Stimulated activated naive B cell treated with anti-CD40 and anti-IgM and Interleukin-4, amounts not matched to agents 10 μg/mL and 1 μg/mL and 100 μg/mL, for 72 hours (primary cell): ENCODE data around the gene HIBADH.

Experiments used
- ATAC-seq, 2 donors: fragments of 150-1000 bp; cut with Tn5 transposase; replicated peaks; 2 replicates each; pipeline ENCODE4 v1.10.0; 2021; ENCODE audit warnings: moderate library complexity in 1 of 2
- DNase-seq: peaks from one replicate; pipeline ENCODE4 v3.0.0; 2021
- H3K27ac Mint-ChIP-seq: one replicate; pipeline ENCODE4 v1.8.0; 2022; ENCODE audit warnings: mild to moderate bottlenecking, mixed read lengths
- H3K27me3 Mint-ChIP-seq, 2 donors: one replicate each; pipeline ENCODE4 v1.8.0; 2022; ENCODE audit warnings: mixed read lengths in 2 of 2
- H3K36me3 Mint-ChIP-seq, 2 donors: one replicate each; pipeline ENCODE4 v1.8.0; 2022; ENCODE audit warnings: mixed read lengths in 2 of 2, mild to moderate bottlenecking in 1 of 2
- H3K4me1 Mint-ChIP-seq, 2 donors: one replicate each; pipeline ENCODE4 v1.8.0; 2022; ENCODE audit warnings: mixed read lengths in 2 of 2, mild to moderate bottlenecking in 1 of 2
- H3K4me3 Mint-ChIP-seq, 2 donors: one replicate each; pipeline ENCODE4 v1.8.0; 2022; ENCODE audit warnings: mild to moderate bottlenecking in 2 of 2, mixed read lengths in 2 of 2, moderate library complexity in 1 of 2
- H3K9me3 Mint-ChIP-seq, 2 donors: one replicate each; pipeline ENCODE4 v1.8.0; 2022; ENCODE audit warnings: mixed read lengths in 2 of 2, mild to moderate bottlenecking in 1 of 2

Gene HIBADH

DNA sequence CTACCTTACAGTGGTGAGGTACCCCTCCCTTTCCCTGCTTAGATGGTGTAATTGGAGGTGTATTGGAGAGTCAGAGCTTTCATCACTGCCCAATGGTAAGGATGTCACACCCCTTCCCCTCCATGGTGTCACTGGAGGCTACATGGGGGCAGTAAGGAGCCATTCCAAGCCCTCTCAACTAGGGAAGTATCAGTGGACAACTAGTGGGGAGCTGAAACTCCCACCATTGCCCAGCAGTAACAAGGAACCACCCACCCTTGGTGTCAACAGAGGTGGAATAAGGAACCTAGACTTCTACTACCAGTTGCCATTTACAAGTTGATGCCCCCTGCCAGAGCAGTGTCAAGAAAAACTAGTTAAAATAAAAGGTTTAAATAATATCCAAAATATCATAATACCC, 2.8 kb upstream of the HIBADH start:
- Mint-ChIP-seq H3K4me3 (no peak overlapping the region), H3K36me3 (no peaks in the 10 kb centered on the region), H3K4me1 (peaks cover 6 to 8% of the 10 kb centered on the region in 2 donors), H3K9me3 (no peaks in the 10 kb centered on the region), H3K27me3 (peaks cover 0 to 5% of the 10 kb centered on the region in 2 donors), H3K27ac (no peak overlapping the region)
- ATAC-seq, result no peak
- no peak for DNase-seq

DNA sequence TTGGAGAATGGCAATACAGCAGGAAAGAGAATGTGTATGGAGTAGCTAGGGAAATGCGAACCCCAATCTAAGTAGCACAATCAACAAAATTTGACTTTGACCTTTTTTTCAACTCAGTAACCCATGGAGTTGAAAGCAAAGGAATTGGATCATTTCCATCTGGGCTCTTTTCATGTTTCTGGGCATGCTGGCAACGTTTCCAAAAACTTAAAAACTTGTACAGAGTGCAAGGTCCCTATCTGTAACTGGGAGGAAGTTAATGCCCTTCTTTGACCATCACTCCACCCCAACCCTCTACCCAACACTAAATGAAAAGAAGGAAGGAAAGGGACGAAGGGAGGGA, 1.3 kb upstream of the HIBADH start:
- ATAC-seq (no peak), DNase-seq (no peak)
- Mint-ChIP-seq H3K4me3 (no peak overlapping the region), H3K27me3 (no peaks in the 10 kb centered on the region), H3K36me3 (no peaks in the 10 kb centered on the region), H3K9me3 (no peaks in the 10 kb centered on the region), H3K27ac (no peak overlapping the region), H3K4me1 (peaks cover 6 to 8% of the 10 kb centered on the region in 2 donors)

GRCh38 chr7:27661811-27662489, 733 bp downstream of the HIBADH start:
- Mint-ChIP-seq H3K9me3 (no peaks in the 10 kb centered on the region), H3K27ac (peak overlapping the region; percentile 89), H3K4me3 (peak overlapping the region; percentile 80 to 86), H3K27me3 (no peaks in the 10 kb centered on the region), H3K4me1 (peaks cover 6 to 8% of the 10 kb centered on the region in 2 donors), H3K36me3 (peaks cover 0 to under 1% of the 10 kb centered on the region in 2 donors)
- peak in 1 of 2 donors; percentile 4 for ATAC-seq
- DNase-seq, result peak; percentile 2

- Mint-ChIP-seq H3K4me3 (no peak overlapping the region), H3K27ac (no peak overlapping the region)
- no peak for DNase-seq
Measured at GRCh38 chr7:27656724-27657123, 6.0 kb downstream of the HIBADH start.

DNA sequence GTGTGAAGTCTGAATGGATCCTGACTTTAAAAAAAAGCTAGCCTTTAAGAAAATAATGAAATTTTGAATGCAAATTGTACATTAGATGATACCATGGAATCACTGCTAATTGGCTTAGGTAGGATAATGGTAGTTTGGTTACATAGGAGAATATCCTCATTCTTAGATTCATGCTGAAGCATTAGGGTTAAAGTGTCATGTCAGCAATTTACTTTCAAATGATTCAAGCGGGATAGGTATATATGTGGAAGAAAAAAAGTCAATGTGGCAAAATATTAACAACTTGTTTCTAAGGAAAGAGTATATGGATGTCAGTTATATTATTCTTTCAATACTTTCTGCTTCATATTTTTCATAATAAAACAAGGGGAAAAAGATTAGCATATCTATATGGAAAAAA, 7.5 kb downstream of the HIBADH start:
- Mint-ChIP-seq H3K27ac (no peak overlapping the region), H3K4me3 (no peak overlapping the region), H3K4me1 (peaks cover 0 to 3% of the 10 kb centered on the region in 2 donors), H3K9me3 (no peaks in the 10 kb centered on the region), H3K27me3 (no peaks in the 10 kb centered on the region), H3K36me3 (peaks cover 6 to 21% of the 10 kb centered on the region in 2 donors)
- DNase-seq (no peak), ATAC-seq (no peak)

More at GRCh38 chr7:27656724-27657123, 6.0 kb downstream of the HIBADH start:
- peaks cover 6 to 15% of the 10 kb centered on the region in 2 donors for H3K36me3 Mint-ChIP-seq
- H3K9me3 Mint-ChIP-seq, result no peaks in the 10 kb centered on the region
- H3K27me3 Mint-ChIP-seq, result no peaks in the 10 kb centered on the region
- H3K4me1 Mint-ChIP-seq, result peaks cover 6 to 7% of the 10 kb centered on the region in 2 donors
- ATAC-seq, result no peak

DNA sequence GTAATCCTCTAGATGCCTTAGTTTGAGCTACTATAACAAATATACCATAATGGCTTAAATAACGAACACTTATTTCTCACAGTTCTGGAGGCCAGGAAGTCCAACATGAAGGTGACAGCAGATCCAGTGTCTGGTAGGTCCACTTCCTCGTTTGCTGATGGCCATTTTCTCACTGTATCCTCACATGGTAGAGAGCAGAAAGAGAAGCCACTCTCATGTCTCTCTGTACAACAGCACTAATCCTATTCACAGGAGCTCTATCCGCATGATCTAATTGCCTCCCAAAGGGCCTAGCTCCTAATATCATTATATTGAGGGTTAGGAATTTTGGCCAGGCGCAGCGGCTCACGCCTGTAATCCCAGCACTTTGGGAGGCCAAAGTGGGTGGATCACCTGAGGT, 10.2 kb downstream of the HIBADH start:
- H3K27me3 Mint-ChIP-seq, result no peaks in the 10 kb centered on the region
- H3K9me3 Mint-ChIP-seq, result no peaks in the 10 kb centered on the region
- H3K36me3 Mint-ChIP-seq, result peaks cover 13 to 32% of the 10 kb centered on the region in 2 donors
- H3K4me3 Mint-ChIP-seq, result no peak overlapping the region
- DNase-seq (no peak), ATAC-seq (no peak)
- H3K4me1 Mint-ChIP-seq, result peaks cover 0 to 3% of the 10 kb centered on the region in 2 donors
- no peak overlapping the region for H3K27ac Mint-ChIP-seq

DNA sequence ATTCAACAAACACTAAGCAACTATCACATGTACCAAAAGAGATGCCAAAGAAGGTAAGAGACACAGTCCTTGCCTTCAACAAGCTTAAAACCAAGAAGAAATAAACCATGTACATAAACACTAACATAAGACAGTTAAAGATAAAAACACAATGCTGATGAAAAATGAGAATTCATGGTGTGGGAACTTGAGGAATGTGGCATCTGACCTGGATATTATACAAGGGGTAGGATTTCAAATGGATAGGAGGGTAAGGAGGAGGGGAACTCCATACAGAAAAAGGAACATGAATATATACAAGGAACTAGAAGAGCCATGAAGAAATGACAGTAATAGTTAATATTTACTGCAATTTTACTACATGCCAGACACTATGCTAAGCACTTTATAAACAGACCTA, 11.0 kb downstream of the HIBADH start:
- ATAC-seq (no peak), DNase-seq (no peak)
- H3K27me3 Mint-ChIP-seq, result no peaks in the 10 kb centered on the region
- H3K4me3 Mint-ChIP-seq, result no peak overlapping the region
- no peaks in the 10 kb centered on the region for H3K9me3 Mint-ChIP-seq
- H3K36me3 Mint-ChIP-seq, result peaks cover 14 to 29% of the 10 kb centered on the region in 2 donors
- H3K4me1 Mint-ChIP-seq, result peaks cover 0 to 3% of the 10 kb centered on the region in 2 donors
- H3K27ac Mint-ChIP-seq, result no peak overlapping the region

DNA sequence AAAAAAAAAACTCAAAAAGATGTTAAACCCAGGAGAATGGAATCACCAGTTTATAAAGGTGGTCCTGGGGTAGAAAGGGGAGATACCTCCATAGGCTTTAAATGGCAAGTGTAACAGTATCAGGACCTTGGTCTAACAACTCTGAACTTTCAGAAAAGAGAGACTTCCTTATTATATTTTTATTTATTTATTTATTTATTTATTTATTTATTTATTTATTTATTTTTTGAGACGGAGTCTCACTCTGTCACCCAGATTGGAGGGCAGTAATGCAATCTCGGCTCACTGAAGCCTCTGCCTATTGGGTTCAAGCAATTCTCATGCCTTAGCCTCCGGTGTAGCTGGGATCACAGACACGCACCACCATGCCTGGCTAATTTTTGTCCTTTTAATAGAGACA, 12.4 kb downstream of the HIBADH start:
- no peak for DNase-seq
- no peak for ATAC-seq
- no peaks in the 10 kb centered on the region for H3K27me3 Mint-ChIP-seq
- peaks cover 17 to 32% of the 10 kb centered on the region in 2 donors for H3K36me3 Mint-ChIP-seq
- H3K9me3 Mint-ChIP-seq, result no peaks in the 10 kb centered on the region
- H3K27ac Mint-ChIP-seq, result no peak overlapping the region
- peaks cover 0 to 3% of the 10 kb centered on the region in 2 donors for H3K4me1 Mint-ChIP-seq
- no peak overlapping the region for H3K4me3 Mint-ChIP-seq

DNA sequence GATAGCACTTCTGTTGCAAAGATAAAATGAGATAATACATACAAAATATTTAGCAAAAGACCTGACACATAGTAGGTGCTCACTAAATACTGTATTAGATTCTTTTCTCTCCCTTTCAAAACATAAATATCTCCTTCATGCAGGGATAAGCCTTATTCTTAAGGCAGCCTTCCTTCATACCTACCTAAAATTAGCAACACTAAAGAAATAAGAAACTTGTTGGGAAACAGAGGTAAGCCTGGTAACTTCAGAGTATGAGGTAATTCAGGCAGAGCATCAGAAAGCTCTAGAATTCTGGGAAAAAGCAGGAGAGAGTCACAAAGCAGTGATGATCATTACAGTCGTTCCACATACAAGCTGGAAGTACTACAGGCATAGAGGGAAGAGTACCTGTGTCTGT, 15.2 kb downstream of the HIBADH start:
- H3K27me3 Mint-ChIP-seq, result no peaks in the 10 kb centered on the region

GRCh38 chr7:27647046-27647445, 15.6 kb downstream of the HIBADH start:
- H3K4me1 Mint-ChIP-seq, result peaks cover 0 to under 1% of the 10 kb centered on the region in 2 donors
- H3K4me3 Mint-ChIP-seq, result no peak overlapping the region
- ATAC-seq, result no peak
- no peaks in the 10 kb centered on the region for H3K27me3 Mint-ChIP-seq
- peaks cover 19 to 39% of the 10 kb centered on the region in 2 donors for H3K36me3 Mint-ChIP-seq
- no peaks in the 10 kb centered on the region for H3K9me3 Mint-ChIP-seq
- no peak for DNase-seq
- no peak overlapping the region for H3K27ac Mint-ChIP-seq

More for the DNA sequence above, 15.2 kb downstream of the HIBADH start:
- no peak overlapping the region for H3K4me3 Mint-ChIP-seq
- H3K9me3 Mint-ChIP-seq, result no peaks in the 10 kb centered on the region
- peaks cover 21 to 43% of the 10 kb centered on the region in 2 donors for H3K36me3 Mint-ChIP-seq
- DNase-seq (no peak), ATAC-seq (no peak)
- peaks cover 0 to 3% of the 10 kb centered on the region in 2 donors for H3K4me1 Mint-ChIP-seq
- H3K27ac Mint-ChIP-seq, result no peak overlapping the region

GRCh38 chr7:27642271-27642670, 20.4 kb downstream of the HIBADH start:
- no peak overlapping the region for H3K27ac Mint-ChIP-seq
- DNase-seq, result no peak
- H3K4me3 Mint-ChIP-seq, result no peak overlapping the region
- H3K9me3 Mint-ChIP-seq, result peaks cover 0 to 4% of the 10 kb centered on the region in 2 donors
- peaks cover 6 to 8% of the 10 kb centered on the region in 2 donors for H3K4me1 Mint-ChIP-seq
- H3K36me3 Mint-ChIP-seq, result peaks cover 26 to 30% of the 10 kb centered on the region in 2 donors
- ATAC-seq, result no peak
- no peaks in the 10 kb centered on the region for H3K27me3 Mint-ChIP-seq

DNA sequence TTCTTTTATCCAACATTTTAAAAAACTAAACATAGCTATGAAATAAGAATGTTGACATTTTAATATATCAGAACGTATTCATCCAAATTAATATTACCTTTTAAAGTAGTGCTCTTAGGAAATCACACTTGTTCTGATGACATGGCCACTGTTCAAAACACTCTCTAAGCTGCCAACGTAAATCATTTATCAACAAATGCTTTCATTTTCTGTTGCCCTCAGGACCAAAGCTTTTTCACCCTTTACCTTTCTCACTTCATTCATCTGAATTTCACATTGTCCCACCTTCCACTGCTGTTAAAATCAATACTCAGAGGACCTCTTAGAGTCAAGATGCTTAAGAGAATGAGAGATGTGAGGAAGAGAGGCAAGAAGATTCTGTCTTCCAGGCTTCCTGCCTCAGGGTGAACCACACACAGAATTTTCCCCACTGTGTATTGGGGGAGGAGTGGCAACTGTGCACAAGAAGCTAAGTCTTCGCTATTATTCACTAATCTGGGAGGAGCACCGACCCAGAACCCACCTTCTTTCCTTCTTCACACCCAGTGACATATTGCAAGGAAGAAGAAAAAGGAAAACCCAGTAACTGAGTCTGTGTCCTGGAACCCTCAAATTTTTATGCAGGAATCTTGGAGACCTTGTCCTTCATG, 21.0 kb downstream of the HIBADH start:
- DNase-seq (no peak), ATAC-seq (no peak)
- Mint-ChIP-seq H3K27ac (no peak overlapping the region), H3K4me3 (no peak overlapping the region), H3K27me3 (no peaks in the 10 kb centered on the region), H3K9me3 (peaks cover 0 to 4% of the 10 kb centered on the region in 2 donors), H3K36me3 (peaks cover 26 to 30% of the 10 kb centered on the region in 2 donors), H3K4me1 (peaks cover 6 to 8% of the 10 kb centered on the region in 2 donors)

GRCh38 chr7:27640884-27641574, 21.7 kb downstream of the HIBADH start:
- H3K27me3 Mint-ChIP-seq, result no peaks in the 10 kb centered on the region
- DNase-seq (no peak), ATAC-seq (no peak)
- H3K9me3 Mint-ChIP-seq, result peaks cover 0 to 4% of the 10 kb centered on the region in 2 donors
- peaks cover 6 to 8% of the 10 kb centered on the region in 2 donors for H3K4me1 Mint-ChIP-seq
- H3K36me3 Mint-ChIP-seq, result peaks cover 23 to 27% of the 10 kb centered on the region in 2 donors
- H3K4me3 Mint-ChIP-seq, result no peak overlapping the region
- H3K27ac Mint-ChIP-seq, result no peak overlapping the region

DNA sequence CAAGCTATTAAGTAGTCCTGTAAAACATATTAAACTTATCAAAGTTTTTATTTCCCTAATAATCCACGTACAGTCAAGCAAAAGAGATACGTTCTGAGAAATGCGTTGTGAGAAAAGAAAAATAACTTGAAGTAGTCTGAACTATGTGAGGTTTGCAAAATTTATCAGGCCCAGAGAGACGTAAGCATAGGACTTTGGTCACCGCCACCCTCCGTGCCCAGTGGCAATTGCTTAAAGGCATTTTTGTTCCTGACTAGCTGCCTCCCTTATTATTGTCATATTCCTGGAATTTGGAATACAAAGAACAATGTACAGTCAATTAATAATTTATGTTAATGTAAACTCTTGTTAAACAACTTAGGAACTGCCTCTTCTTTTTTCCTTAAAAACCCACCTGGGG, 22.8 kb downstream of the HIBADH start:
- H3K36me3 Mint-ChIP-seq, result peaks cover 26 to 29% of the 10 kb centered on the region in 2 donors
- peaks cover 0 to 4% of the 10 kb centered on the region in 2 donors for H3K9me3 Mint-ChIP-seq
- ATAC-seq, result no peak
- H3K27me3 Mint-ChIP-seq, result no peaks in the 10 kb centered on the region
- no peak for DNase-seq
- H3K4me3 Mint-ChIP-seq, result no peak overlapping the region
- no peak overlapping the region for H3K27ac Mint-ChIP-seq
- H3K4me1 Mint-ChIP-seq, result peaks cover 6 to 8% of the 10 kb centered on the region in 2 donors
